ENCODE measurements around the gene NPL.

DNA sequence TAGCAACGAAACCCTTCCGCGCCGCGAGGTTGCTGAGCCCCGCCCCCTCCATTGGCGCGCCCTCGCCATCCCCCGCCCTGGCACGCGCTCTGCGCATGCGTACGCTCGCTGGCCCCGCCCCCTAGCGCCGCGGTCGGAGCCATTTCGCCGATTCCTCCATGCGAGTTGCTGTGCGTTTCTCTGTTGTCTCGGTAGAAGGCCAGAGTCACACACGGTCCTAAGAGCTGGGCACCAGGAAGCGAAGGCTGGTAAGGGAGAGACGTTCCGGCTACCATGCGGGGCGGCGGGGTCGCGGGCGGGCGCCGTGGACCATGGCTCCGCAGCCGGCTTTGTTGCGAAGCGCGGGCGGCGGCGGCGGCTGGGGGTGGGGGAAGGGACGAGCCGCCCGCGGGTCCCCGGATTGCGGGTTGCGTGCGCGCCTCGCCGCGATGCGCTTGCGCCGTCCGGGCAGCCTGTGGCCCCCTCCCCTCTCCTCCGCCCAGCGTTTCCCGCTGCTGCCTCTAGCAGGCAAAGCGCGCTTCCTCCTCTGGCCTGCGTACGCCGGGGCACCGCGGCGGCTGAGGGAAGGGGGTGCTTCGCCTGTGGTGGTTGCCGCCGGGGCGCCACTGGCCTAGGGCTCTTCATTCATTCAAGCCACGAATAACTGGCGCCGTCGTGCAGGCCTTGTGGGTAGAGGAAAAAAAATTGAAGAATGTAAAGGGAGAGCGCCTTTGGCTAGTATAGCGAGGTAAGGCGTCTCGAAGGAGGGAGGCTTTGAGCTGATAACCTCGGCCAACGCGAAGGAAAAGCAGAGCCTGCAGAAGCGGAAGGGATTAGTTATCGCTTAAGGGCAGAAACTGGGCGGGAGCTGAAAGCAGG is 49.9 kb downstream of the NPL start, which contains the start of gene DHX9:
- TF ChIP-seq, protein P1, sequence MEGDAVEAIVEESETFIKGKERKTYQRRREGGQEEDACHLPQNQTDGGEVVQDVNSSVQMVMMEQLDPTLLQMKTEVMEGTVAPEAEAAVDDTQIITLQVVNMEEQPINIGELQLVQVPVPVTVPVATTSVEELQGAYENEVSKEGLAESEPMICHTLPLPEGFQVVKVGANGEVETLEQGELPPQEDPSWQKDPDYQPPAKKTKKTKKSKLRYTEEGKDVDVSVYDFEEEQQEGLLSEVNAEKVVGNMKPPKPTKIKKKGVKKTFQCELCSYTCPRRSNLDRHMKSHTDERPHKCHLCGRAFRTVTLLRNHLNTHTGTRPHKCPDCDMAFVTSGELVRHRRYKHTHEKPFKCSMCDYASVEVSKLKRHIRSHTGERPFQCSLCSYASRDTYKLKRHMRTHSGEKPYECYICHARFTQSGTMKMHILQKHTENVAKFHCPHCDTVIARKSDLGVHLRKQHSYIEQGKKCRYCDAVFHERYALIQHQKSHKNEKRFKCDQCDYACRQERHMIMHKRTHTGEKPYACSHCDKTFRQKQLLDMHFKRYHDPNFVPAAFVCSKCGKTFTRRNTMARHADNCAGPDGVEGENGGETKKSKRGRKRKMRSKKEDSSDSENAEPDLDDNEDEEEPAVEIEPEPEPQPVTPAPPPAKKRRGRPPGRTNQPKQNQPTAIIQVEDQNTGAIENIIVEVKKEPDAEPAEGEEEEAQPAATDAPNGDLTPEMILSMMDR (IDR thresholded peaks at IDR 0.05) = no peak
- TF ChIP-seq EP300 (IDR thresholded peaks at IDR 0.05) = no peak
- peak; percentile 79 to 92 for TF ChIP-seq POLR2A (IDR thresholded peaks at IDR 0.05)
- TF ChIP-seq POLR2AphosphoS5 (IDR thresholded peaks at IDR 0.05) = peak; percentile 72 to 98 (median 93)
